HG03095 (cell line): ENCODE results near the gene SAMSN1.

Source experiments
- ATAC-seq: cut with Tn5 transposase; IDR thresholded peaks from one replicate; pipeline ENCODE4 v1.9.1; 2021; ENCODE audit warnings: moderate library complexity; ENCODE audit not compliant: unreplicated experiment

Gene SAMSN1

DNA sequence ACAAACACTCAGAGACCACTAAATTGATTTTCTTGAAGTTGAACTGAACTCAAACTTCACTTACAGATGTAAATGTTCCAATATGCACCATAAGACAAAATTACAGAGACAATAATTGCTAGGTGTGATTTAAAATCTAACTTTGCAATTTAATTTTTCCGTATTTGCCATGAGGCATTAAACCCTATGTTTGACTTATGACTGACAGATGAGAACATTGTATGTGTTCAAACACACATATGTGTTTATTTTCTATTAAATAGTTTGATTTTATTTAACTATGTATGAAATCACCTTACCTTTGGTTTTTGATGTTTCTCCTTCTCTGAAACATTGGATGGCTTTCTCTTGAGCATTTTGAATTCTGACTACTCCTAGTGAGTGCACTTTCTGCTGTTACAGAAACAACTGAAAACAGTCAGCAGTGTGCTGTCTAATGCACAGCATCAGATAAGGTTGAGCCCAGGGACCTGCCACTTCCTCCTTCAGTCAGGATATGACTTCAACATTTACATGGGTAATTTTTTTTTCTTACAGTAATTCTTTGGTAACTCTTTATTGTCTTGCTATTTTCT, at the start of gene SAMSN1:
TSS of gene SAMSN1 (minus strand) at position 410 of the 575 bp plus-strand sequence. CDS start at position 356, 54 bp downstream.
- ATAC-seq: peak; percentile 88

GRCh38 chr21:14595449-14595848, 49.3 kb upstream of the SAMSN1 start:
- no peak for ATAC-seq

GRCh38 chr21:14594967-14595366, 48.9 kb upstream of the SAMSN1 start:
- ATAC-seq: no peak

DNA sequence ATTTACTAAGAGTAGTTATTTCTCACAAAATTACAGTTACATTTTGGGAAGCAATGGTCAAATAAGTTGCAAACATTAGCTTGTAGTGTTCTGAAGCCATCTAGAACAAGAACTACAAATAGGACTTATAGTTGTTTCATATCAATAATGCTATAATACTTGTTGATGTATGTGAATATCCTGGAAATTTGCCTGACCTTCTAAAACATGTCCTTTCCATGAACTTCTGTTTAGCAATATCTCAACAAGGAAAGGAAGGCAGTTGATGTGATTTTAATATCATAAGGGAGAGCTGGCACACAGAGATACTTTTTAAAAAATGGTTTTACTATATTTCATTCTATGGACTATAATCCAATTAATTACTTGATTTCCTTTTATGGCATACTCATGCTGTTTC, 47.1 kb upstream of the SAMSN1 start:
- ATAC-seq: no peak

DNA sequence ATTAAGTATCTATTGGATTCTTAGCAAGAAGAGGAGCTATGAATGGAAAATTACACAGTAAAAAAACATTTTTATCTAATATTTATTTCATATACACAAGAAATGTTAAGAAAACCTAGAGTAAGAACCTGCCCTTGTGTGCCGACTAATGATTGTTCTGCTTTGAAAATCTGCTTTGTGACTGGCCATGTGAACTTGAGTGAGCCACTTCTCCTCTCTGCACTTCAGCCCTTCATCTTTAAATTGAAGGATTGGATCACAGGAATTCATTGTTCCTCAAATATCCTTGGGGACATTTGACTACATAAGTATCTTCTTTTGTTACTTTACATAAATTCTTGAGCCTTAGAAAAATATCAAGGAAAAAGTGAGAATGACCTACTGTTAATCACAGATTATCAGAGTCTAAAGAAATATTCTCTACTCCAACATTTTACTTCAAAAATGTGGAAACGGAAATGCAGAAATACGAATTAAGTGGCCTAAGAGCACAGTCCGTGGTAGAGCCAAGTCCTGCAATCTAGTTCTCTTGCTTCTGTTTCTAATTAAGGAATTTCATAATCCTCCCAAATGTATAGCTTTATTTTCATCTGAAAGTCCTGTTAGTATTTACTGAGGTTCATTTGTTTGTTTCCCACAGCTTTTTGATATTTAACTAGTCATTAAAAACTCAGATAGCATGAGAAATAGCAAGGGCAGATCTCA, 46.3 kb upstream of the SAMSN1 start:
- ATAC-seq: no peak

DNA sequence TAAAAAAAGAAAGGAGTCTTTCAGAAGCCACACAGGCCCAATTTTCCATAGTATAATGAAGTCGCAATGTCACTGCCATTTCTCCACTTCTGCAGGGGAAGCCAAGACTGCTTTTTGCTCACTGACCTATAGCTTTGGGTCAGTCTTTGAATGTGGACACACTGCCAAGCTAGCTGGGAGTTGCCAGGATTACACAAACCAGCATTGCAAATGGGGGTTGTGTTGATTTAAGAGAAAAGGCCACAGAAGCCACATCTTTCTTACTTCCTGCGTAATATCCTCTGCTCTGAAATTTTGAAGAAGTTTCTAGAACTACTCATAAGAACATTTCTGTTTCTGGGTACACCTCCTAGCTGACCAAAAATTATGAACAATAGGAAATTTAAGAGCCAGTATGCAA, 45.8 kb upstream of the SAMSN1 start:
- no peak for ATAC-seq

GRCh38 chr21:14591377-14591776, 45.3 kb upstream of the SAMSN1 start:
- no peak for ATAC-seq

GRCh38 chr21:14589855-14590563, 43.9 kb upstream of the SAMSN1 start:
- peak; percentile 80 for ATAC-seq

DNA sequence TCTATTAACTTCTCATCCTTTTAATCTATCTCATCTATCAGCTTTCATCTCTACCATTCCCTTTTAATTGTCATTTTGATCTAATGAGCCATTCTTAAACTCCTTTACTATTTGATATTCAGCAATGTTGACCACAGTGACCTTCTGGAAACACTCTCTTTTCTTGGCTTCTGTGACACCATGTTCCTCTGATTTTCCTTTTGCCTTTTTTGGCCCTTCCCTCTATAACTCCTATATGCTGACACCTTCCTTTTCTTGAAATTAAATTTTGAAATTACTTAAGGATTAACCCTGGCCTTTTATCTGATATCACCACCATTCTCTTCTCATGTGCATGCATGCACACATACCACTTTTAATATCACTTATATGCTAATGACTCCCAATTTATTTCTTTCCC, 41.2 kb upstream of the SAMSN1 start:
- no peak for ATAC-seq

DNA sequence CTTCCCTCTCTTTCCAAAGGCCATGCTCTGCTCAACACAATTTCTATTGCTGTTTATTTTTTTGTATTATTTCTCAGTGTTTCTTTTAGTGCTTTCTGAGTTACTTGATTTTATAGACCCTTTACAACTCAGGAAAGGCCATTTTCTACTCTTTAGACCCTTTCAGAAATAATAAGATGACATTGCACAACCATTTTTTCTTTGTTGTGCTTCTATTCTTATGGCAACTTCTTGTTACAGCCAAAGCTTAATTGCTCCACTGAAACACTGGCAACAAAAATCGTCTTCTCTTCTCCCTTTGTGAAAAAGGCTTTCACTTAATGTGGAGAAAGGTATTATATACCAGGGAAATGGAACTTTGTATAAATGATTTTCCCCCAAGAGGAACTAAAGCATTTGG, 39.0 kb upstream of the SAMSN1 start:
- ATAC-seq: no peak

DNA sequence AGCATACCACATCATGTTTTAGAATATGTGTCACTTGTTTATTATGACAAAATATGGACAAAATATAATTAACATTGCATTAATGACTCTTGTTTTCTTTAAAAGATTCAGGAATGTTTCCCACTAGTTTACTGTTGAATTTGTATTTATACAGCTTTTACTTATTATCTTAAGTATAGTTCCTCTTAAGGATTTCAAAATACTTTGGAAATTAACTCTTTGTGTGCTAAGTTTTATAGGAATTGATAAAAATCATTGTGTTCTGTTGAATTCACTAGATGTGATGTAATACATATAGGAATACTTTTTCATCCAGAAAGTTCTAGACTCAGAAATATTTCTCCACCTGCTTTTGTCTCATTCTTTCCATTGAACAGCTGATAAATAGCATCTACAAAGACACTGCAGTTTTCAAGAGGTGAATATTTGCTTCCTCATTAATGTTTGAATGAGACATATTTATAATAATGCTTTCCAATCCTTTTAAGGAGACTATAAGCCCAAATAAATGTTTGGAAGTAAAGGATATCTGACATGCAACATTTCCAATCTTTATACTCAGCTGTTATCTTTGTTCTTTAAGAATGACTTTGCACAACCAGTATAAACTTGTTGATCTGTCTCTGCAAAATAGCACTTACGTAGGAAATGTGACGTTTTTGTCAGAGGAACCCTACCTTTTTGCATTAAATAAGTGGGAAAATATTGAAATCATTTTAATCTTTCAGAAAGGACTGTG, 38.4 kb upstream of the SAMSN1 start:
- no peak for ATAC-seq

DNA sequence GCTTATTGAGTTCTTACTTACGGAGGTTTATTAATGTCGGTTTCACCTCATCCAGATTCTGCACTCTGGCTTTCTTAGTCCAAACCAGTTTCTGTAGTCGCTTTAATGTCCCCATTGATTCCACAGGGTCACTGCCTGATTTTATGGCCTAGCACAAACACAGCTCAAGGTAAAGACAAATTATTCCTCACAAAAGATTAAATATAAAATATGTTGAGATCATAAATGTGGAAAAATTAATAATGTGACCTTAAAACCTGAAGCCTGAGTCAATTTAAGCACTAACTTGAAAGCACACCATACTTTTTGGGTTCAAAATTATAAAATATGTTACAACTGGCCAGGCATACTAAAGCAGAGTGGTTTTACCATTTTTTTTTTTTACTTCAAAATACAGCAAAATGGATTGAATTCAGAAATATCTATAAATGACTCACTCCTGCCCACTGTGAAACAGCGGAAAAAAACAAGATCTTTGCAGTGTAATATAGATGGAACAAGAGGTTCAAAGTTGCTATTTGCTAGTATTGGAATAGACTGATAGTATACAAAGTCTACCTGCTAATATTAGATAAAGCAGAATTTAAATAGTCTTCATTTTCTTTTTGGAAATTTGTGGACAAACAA, 37.6 kb upstream of the SAMSN1 start:
- ATAC-seq: no peak

DNA sequence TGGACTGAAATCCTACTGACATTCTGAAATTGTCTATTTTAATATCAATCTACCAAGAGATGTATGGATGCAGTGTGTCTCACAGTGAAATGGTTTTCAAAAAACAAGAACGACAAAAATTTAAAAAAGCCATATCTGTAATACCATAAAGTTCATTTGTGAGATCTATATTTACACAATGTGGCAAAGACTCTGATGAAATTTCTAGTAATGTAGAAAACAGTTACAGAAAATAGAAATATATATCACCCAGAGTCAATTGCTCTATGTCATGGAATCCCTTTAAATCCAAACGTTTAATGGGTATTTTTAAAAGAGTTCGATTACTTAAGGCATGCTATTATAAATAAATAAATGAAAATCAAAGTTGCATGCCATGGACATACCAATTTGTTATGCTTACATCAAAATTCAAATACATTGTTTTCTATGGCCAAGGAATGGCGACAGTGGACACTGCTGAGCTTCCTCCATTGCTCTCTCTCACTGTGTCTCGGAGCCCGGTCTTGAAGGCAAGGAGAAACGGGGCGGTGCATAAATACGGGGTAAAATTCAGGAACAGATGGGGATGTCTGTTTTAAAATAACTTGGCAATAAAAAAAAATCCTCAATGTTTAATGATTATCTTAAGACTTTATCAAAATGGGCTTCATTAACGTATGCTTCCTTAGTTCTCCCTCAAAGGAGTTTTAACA, 37.0 kb upstream of the SAMSN1 start:
- no peak for ATAC-seq

DNA sequence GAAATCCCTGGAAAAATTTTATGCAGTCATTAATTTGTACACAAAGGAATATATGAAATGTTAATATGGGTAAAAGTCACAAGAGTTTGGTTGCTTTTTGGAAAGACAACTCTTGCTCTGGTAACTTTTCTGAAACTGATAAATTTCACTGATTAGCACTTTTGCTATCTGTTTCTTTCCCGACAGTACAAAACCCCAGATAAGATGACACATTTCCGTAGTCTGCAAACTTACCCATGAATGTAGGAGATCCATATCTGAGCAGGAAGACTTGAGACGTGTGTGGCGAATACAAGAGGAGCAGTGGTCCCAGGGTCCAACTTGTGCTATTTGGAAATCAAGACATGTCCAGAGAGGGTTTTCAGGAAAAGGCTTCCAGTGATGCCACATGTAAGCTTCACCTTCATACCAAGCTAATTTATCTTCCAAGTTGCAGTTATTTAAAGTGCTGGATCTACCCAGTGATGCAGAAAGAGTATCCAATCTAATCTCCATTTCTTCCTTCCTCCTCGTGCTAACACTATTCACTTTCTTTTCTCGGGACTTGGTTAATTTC, 35.9 kb upstream of the SAMSN1 start:
- ATAC-seq: no peak

- ATAC-seq: no peak
These were observed 27.1 kb upstream of the SAMSN1 start for GRCh38 chr21:14573244-14573643.

DNA sequence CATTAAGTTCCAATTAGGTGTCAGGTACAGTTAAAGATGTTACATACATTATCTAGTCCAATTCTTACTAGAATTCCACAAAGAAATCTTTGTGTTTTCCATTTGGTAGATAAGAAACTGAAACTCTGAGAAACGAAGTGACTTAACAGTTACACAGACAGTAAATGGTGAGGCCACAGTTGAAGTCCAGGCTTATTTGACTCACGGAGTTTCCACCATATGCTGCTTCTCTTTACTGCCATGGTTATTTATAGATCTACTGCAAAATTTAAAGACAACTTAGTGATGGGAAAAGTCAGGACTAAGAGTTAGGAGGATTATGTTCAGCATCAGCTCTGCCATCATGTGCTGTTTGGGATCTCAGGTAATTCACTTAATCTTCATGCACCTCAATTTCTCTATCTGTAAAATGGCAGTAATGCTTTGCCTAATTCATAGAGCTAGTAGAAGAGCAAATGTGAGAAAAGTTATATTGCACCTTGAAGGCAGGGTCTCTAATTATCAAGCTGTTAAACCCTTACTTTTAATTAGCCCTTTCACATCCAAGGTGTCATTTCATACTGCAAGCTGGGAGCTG, 26.2 kb upstream of the SAMSN1 start:
- ATAC-seq: no peak

DNA sequence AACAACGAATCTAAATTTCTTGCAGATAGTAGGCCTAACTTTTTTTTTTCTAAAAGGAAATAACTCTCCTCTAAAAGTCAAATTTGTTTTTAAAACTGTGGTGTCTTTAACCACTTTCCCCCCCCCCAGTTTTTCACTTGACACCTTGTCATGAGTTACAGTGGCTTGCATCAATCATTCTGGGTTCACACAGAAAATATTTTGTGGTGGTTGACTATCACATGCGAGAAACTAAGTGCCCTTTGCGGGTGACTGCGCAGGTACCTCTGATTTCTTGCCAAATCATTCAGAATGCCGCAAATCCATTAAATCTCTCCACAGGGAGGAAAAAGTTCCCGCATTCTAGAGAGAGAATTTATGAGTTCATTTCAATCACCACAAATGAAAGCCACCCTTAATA, 23.8 kb upstream of the SAMSN1 start:
- no peak for ATAC-seq

- no peak for ATAC-seq
These were observed 23.0 kb upstream of the SAMSN1 start for GRCh38 chr21:14569026-14569621.
